G401.6 (cell line): ENCODE results near the gene ANO4.
"Not testable (repeated sequence)": the region's sequence is repeated elsewhere in the genome, so short reads cannot be mapped to it uniquely, and the experiment has no call there.

Experiments used
- FAIRE-seq: peaks from 2 replicates; lab custom pipeline; 2012; peaks lifted over from hg19 to GRCh38; lab: Jason Lieb, UNC

ANO4 gene

GRCh38 chr12:100953677-100954076 lies 159.1 kb downstream of the ANO4 start:
- FAIRE-seq, result no peak

- no peak for FAIRE-seq
Measured at GRCh38 chr12:100954118-100954517, 159.5 kb downstream of the ANO4 start.

DNA sequence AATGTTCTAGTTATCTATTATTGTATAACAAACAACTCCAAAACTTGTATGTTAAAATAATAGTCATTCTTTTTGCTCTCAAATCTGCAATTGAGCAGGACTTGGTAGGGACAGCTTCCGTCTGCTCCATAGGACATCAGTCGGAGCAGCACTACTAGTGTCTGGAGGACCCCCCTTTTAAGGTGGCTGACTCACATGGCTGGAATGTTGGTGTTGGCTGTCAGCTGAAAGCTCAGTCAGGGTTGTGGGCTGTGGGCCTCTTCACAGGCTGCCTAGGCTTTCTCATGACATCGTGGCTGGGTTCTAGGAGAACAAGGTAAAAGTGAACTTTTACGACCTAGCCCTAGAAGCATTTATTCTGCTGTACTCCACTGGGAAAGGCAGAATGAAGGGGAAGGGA lies 160.6 kb downstream of the ANO4 start:
- no peak for FAIRE-seq

- FAIRE-seq, result no peak
Measured at GRCh38 chr12:100956311-100956852, 161.8 kb downstream of the ANO4 start.

GRCh38 chr12:100959481-100959880 lies 164.9 kb downstream of the ANO4 start:
- no peak for FAIRE-seq

DNA sequence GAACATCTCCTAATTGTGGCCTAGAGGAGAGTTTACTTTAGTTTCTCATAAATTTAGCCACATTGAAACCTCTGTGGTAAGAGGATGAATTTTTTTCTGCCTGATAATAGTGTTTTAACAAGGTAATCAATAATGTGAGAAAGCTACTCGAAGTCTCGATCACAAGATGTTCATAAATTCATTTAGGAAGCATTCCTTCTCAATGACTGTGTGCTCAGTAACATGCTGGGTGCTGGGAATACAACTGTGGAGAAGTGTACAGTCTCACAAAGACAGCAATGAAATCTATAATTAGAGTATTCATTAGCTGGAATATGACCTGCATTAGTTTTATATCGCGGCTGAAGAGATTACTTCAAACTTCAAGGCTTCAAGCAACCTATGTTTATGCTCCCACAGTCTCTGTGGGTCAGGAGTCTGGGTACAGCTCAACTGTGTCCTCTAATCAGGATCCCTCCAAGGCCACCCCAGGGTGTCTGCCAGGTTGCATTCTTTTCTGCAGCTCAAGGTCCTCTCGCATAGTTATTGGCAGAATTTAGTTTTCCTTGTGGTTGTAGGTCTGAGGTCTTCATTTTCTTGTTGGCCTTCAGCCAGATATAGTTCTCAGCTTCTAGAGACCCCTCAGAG lies 167.6 kb downstream of the ANO4 start:
- no peak for FAIRE-seq

- no peak for FAIRE-seq
Measured at GRCh38 chr12:100963381-100963780, 168.8 kb downstream of the ANO4 start.

GRCh38 chr12:100964028-100964427 lies 169.5 kb downstream of the ANO4 start:
- no peak for FAIRE-seq

- no peak for FAIRE-seq
Measured at GRCh38 chr12:100967189-100967588, 172.6 kb downstream of the ANO4 start.

DNA sequence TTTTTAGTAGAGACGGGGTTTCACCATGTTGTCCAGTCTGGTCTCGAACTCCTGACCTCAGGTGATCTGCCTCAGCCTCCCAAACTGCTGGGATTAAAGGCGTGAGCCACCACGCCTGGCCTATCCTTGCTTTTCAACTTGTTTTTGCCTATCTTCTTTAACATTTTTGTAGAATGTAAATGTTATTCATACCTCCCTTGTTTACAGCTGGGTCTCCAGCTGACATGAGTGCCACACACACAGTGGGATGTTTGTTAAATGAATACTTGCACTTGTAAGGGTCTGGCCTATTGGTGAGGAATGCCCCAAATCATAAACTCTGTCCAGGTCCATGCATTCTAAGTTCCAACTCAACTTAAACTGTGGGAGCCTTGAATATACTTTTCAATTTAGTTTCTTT lies 176.3 kb downstream of the ANO4 start:
- no peak for FAIRE-seq

- no peak for FAIRE-seq
Measured at GRCh38 chr12:100972121-100972520, 177.5 kb downstream of the ANO4 start.

DNA sequence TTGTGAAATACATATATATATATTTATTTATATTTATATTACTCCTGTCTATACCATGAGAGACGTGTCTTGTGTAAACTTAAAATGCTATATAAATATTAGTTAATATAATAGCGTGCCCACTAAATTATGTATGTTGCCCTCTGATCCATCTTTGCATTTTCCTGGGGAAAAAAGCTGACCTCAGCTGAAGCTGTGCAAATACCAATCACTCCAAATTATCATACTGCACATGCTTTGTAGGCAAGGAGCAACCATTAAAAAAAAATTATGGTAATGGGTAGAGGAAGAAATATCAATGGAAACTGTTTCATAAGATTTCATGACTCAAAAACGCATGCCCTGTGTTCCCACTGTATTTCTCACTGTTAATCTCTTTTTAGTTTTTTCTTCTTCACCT lies 179.8 kb downstream of the ANO4 start:
- no peak for FAIRE-seq

DNA sequence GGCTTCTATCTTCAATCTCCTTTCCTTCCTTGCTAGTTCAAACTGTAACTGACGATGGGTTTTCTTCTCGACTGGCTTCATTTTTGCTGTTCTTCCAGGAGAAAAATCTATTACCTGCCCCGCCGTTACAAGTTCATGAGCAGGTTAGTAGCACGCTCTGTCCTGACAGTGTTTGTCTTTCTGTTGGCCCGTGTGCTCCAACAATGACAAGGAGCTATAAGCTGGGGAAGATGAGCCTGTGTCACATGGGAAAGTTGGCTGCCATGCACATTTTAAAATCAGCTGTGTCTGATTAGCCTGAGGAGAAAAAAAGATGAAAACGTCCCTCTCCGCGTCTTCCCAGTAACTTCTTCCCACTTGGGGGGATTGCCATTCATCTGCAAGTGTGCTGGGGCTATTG lies 180.2 kb downstream of the ANO4 start:
- FAIRE-seq, result no peak

- FAIRE-seq, result no peak
Measured at GRCh38 chr12:100976735-100977134, 182.2 kb downstream of the ANO4 start.

DNA sequence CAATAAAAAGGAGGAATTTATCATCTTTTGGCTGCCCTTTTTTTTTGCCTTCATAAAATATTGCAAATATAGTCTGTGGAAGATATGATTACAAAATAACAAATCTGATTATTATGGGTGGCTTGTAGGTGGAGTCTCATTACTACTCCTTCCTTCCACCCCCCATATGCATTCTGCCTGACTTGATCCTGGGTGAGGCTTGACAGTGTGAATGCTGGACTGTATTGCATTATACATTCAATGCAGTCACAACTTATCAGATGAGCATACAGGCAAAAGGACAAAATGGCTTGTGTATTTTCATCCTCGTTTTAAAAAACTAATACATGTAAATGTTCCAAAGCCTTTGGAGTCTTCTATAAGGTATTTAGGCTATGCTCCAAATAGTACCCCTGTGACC lies 186.3 kb downstream of the ANO4 start:
- FAIRE-seq, result no peak

- no peak for FAIRE-seq
Measured at GRCh38 chr12:100982511-100983183, 188.1 kb downstream of the ANO4 start.

DNA sequence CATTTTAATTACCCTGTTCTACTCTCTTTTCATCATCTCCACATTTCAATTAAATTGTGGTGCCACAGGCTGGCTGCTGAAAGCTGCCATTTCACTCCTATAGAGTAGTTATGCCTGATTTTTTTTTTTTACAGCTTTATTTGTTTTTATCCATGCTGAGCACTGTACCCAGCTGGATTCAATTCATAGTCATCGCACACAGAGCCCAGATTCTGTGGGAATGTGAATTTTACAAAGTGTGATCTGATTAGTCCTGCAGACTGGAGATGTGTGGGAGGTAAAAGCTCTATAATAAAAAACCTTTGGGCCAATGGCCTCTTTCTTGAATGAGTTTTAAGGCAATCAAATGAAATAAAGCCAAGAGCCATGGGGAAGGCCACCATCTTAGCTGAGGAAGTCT lies 190.2 kb downstream of the ANO4 start:
- FAIRE-seq, result no peak

DNA sequence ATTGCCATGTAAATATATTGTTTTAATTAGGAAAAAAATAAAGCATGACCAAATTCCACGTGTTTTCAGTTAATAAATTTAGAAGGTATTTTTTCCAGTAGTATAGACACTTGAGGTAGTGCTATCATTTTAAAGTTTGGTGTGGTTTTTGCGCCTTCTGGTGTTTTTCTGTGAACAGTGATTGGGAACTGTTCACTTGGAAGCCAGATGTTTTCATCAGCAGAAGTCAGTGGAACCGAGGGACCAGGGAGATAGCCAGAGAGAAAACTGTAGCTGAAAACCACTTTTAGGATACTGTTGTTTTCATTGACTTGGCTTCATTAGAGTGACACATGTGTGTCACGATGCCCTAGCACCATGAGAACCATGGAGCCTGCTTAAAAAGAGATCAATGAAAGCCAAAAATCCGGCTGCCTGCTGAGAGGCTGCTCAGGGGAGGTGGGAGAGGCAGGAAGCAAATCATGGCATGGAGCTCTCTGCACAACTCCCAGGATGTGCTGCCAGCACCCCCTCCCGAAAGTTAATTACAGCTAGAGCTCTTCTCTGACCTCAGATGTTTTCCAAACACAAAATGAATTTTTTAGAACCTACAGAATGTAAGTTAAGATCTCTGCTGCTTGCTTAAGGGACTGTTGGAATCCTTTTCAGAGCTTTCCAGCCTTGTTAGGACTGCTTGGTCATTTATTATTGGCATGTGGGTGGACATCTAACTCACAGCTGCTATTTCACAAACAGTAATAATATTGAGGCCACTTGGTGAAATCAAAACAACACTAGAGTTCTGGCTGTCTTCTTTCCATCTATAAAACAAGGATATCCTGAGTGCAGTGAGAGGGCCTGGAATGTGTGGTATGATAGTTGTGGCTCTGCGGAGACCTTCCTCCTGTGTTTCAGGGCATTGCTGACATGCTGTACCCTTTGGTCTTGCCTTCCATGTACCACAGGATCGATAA lies 192.3 kb downstream of the ANO4 start:
- FAIRE-seq, result no peak

DNA sequence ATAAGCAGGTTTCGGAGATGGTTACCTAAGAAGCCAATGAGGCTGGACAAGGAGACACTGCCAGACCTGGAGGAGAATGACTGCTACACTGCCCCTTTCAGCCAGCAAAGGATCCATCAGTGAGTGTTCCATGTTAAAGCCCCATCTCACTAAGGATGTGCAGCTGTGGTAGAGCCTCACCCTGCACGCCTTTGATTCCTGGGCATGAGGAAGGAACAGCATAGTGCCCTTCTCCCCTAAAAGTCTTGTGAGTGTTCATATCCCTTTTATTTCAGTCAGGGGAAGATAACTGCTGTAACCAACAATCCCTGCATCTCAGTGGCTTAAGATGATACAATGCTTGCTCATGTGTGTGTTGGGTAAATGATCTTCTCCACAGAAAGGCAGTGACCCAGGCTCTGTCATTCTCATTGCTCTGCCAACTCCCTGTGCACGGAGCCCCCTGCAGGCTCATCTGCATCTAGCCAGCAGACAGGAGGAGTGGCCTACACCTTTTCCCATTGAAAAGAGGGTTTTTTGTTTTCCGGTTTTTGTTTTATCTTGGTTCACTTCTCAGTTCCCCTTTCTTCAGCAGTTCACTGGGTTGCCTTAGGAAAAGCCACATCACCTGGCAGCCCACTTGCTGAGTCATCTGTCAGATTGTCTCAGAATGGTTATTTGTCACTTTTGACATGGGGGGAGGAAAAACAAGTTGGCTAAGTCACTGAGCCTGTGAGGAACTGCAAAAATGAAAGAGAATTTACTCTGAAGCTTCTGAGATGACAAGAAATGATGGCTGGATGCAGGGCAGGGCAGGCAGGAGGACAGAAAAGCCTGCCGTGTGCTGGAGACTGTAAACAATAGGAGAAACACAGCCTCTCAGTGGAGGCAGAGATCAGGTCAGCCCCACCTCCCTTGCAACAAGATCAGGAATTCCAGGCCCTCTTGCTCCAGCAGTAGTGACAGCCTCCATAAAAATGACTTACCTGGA lies 193.3 kb downstream of the ANO4 start:
- no peak for FAIRE-seq

- not testable (repeated sequence) for FAIRE-seq
Measured at GRCh38 chr12:100989509-100989908, 194.9 kb downstream of the ANO4 start.

DNA sequence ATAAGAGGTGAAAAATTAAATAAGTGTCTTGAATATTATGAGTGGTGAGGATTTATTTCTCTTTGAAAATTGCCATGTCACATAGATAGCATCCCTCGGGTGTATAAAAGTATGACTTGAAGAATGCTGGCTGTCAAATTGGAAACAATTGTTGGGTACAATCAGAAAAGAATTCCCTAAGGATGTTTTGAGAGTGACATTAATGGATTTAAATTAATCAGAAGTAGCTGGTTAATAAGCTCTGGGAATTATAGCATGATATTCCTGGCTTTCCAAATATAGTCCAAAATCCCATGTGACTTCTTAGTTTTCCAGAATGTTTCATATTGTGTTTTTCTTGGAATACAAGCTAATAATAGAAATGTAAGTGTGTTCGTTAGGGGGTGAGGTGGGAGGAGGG lies 196.5 kb downstream of the ANO4 start:
- no peak for FAIRE-seq

DNA sequence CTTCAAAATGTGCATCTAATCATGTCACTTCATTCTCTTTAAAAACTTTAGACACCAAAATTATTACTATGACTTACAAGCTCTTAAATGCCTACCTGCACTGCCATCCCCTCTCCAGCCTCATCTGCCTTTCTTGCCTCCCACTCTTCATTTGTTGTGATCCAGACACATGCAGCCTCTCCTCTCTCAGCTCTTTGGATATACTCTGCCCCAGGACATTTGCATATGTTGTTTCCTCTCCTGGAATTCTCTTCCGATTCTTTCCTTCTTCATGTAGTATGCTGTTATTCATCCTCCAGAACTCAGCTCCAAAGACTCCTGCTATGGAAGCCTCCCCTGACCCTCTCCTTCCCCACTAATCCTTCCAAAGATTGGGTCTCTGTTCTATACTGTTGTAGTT lies 197.6 kb downstream of the ANO4 start:
- FAIRE-seq, result no peak
